T-helper 1 cell treated with Interleukin-12 subunit alpha and Interleukin-12 subunit beta and Interleukin-4 antibody, amounts not matched to agents 30 ng/mL and 1 ng/mL, for 36 hours (primary cell): ENCODE results near the gene CDKAL1. TPM values are rescaled to one million over a fixed set of nuclear protein-coding genes. Genes with fewer than 3 reads are reported as not detected.

Experiments used
- intact Hi-C: fragments of 100-400 bp; cut with micrococcal nuclease; formaldehyde crosslinking; loops from one replicate; pipeline ENCODE4 v1.15.1; 2024
- total RNA-seq: library from RNA; stranded (reverse); gene quantifications from 2 replicates; pipeline ENCODE4 v1.2.3, GENCODE V29; 2022

The CDKAL1 gene
- total RNA-seq, 1 donor from 2014 or later, result 30.6 TPM

- intact Hi-C loops, result no loop called here
These were observed 409.7 kb downstream of the CDKAL1 start for GRCh38 chr6:20943922-20944321.

GRCh38 chr6:20946022-20946421 lies 411.8 kb downstream of the CDKAL1 start:
- intact Hi-C loops, result no loop called here

DNA sequence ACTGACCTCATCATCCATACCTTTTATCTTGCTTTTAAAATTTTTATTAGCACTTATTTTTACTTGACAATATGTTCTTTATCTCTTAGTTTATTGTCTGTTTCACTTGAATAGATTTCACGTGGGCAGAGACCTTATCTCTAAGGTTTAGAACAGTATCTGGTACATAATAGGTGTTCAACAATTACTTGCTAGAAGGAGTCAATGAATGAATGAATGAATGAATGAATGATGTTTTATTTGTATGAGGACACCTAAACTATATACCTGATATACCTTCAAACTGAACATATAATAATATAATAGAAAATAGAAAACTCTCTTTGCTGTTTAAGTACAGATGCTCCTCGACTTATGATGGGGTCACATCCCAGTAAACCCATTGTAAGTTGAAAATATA lies 412.6 kb downstream of the CDKAL1 start:
- intact Hi-C loops, result no loop called here

- intact Hi-C loops, result no loop called here
These were observed 413.7 kb downstream of the CDKAL1 start for GRCh38 chr6:20947977-20948376.

GRCh38 chr6:20948556-20948955 lies 414.3 kb downstream of the CDKAL1 start:
- intact Hi-C loops, result no loop called here

- intact Hi-C loops, result no loop called here
These were observed 414.9 kb downstream of the CDKAL1 start for GRCh38 chr6:20949138-20949537.

DNA sequence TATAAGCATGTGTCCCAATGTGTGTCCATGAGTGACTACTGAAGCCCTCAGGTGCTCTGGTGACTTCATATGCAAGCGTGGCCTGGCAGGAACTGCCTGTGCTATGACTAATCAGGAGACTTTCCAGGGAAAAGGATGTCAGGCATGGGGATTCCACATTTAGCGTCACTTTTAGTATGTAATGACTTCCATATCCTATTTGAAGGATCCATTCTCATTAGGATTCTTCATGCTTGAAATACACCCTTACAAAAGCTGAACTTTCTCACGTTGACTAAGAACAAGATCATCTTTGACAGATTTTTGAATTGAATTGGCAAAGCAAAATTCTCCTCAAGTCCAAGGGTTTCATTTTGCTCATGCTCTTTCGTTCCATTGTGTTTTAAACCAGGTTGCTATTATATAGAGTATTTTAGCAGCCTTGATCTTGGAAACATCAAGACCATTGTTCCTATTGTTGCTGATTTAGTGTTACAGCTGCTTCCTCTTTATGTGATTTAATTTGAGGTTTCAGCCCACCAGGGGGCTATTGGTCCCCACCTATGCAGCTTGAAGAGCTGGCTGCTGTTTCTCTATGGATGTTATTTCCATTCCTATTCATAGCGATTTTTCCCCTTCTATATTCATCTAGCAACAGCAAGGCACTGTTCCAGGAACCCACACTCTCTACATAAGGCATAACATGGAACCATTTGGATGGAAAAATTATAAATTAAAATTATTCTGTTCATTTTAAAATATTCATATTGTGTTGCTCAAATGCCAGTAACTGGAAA lies 418.6 kb downstream of the CDKAL1 start:
- intact Hi-C loops, result no loop called here

DNA sequence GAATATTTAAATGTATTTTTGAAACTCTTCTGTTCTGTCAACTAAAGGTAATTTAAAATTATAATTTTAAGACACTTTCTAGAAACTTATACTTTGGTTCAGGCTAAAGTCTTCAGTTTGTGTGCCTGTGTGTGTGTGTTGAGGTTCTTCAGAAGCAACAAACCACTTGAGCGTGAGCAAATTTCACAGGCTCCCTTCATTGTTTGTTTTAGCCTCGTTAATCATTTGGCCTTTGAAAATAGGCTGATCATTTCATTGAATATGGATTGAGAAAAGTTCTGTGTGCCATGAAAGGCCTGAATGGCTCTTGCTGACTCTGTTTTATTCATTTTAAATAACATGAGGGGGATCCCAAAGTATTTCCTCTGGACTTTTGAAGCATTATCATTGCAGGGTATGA lies 420.1 kb downstream of the CDKAL1 start:
- intact Hi-C loops, result no loop called here

GRCh38 chr6:20955131-20955530 lies 420.9 kb downstream of the CDKAL1 start:
- intact Hi-C loops, result no loop called here

- intact Hi-C loops, result no loop called here
These were observed 421.5 kb downstream of the CDKAL1 start for GRCh38 chr6:20955751-20956150.

- intact Hi-C loops, result no loop called here
These were observed 425.8 kb downstream of the CDKAL1 start for GRCh38 chr6:20960067-20960466.

DNA sequence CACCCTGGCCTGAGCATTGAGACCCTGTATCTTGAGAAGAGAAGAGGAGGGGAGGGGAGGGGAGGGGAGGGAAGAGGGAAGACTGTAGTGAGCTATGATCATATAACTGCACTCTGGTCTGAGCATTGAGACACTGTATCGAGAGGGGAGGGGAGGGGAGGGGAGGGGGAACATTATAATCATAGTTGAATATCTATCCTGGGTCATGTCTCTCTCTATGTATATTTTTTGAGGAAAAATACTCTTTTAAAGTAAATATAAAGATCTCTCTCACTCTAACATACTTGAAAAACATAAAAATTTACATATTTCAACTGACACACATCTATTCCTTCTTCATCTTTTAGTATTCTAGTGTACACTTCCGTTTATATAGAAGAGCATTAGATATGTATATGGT lies 431.0 kb downstream of the CDKAL1 start:
- intact Hi-C loops, result no loop called here

- intact Hi-C loops, result no loop called here
These were observed 431.7 kb downstream of the CDKAL1 start for GRCh38 chr6:20965915-20966314.

GRCh38 chr6:20969551-20969950 lies 435.3 kb downstream of the CDKAL1 start:
- intact Hi-C loops, result no loop called here

DNA sequence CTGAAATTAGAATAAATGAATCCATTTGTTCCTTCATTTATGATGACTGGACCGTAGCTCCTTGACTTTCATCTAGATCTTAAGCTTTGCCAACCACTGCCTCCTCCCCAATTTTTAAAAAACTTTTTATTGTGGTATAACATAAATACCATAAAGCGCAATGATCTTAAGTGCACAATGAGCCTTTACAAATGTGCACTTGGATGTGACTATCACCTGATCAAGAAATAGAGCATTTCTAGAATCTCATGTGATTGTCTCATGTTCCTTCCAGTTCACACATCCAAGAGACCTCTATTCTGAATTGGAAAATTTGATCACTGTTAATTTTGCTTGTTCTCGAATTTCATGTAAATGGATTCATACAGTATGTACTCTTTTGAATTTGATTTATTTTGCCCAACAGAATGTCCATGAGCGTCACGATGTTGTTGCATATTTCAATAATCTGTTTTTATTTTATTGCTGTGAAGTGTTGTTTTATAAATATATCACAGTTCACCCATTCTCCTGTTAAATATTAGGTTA lies 442.2 kb downstream of the CDKAL1 start:
- intact Hi-C loops, result no loop called here

GRCh38 chr6:20978151-20978614 lies 443.9 kb downstream of the CDKAL1 start:
- intact Hi-C loops, result no loop called here

DNA sequence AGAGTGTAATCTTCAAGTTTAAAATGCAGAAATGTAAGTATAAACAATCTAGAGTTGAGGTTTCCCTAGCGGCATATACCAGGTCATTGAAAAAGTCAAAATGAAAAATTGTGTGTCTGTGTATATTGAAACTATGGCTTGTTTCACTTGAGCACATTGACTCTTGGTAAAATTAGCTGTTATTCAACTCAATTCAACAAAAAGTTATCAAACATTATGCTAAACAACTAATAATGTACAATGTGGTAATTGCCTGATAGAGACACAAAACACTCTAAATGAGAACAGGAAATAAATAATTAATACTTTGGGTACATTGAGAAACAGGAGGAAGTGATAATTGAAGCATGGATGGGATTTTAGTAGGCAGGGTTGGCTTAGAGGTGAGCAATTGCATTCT lies 444.8 kb downstream of the CDKAL1 start:
- intact Hi-C loops, result no loop called here

DNA sequence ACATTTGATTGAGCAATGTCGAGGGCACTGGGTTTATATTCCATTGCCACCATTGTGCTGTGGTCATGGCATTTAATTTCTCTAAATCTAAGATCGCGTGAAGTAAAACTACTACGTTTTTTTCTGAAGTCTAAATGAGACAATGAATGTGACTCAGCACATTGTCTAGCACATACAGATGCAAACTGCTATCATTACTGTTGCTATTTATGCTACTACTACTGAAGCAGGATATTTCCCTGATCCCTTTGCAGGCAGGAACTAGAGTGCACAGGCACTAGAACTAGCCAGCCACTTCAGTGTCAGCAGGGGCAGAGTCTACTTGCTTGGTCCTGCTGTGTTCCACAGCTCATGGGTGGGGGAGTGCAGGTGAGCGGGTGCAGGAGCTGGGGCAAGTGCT lies 449.7 kb downstream of the CDKAL1 start:
- intact Hi-C loops, result no loop called here

- intact Hi-C loops, result no loop called here
These were observed 451.6 kb downstream of the CDKAL1 start for GRCh38 chr6:20985821-20986220.

DNA sequence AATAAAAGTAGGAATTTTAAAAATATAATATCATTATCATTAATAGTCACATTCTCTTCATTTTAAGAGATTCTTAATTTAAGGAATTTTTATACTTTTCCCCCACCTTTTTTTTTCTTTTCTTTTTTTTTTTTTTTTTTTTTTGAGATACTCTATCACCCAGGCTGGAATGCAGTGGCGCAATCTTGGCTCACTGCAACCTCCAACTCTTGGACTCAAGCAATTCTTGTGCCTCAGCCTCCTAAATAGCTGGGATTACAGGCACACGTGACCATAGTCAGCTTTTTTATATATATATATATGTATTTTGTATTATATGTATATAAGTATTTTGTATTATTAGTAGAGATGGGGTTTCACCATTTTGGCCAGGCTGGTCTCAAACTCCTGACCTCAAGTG lies 457.7 kb downstream of the CDKAL1 start:
- intact Hi-C loops, result no loop called here

- intact Hi-C loops, result no loop called here
These were observed 461.8 kb downstream of the CDKAL1 start for GRCh38 chr6:20996099-20996498.

GRCh38 chr6:20997143-20997769 lies 463.0 kb downstream of the CDKAL1 start:
- intact Hi-C loops, result no loop called here

DNA sequence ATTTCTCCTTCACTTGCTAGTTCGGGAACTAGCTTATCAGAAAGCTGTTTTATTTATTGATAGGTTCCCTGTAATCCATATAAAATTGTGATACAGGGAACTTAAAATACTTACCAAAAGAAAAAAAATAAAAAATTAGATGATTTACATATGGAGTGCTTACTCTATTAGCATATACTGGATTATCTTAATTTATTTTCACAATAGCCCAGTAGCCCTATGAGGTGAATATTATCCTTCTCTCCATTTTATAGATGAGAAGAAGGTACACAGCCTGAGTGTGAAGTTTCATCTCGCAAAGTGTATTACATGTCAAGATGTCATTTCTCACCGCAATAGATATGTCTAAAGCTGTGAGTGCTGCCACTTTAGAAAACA lies 463.5 kb downstream of the CDKAL1 start:
- intact Hi-C loops, result no loop called here
